HEK293 (cell line): ENCODE data around the gene FAM174A.

Experiments
- ZBTB49 ChIP-seq: fragments of 450-650 bp; formaldehyde crosslinking; IDR thresholded peaks from 2 replicates; pipeline ENCODE4 v1.5.1; 2016; ENCODE audit warnings: missing biosample characterization, missing genetic modification characterization, low read depth
- ZNF23 ChIP-seq: fragments of 450-650 bp; formaldehyde crosslinking; IDR thresholded peaks from 2 replicates; pipeline ENCODE4 v1.5.1; 2016; ENCODE audit warnings: missing biosample characterization, missing genetic modification characterization, borderline replicate concordance
- ZNF26 ChIP-seq: fragments of 450-650 bp; formaldehyde crosslinking; IDR thresholded peaks from 2 replicates; pipeline ENCODE4 v1.5.1; 2016; ENCODE audit warnings: missing biosample characterization, missing genetic modification characterization
- ZNF548 ChIP-seq: fragments of 450-650 bp; formaldehyde crosslinking; IDR thresholded peaks from 2 replicates; pipeline ENCODE4 v1.5.1; 2016; ENCODE audit warnings: missing biosample characterization, missing genetic modification characterization
- ZNF626 ChIP-seq: fragments of 450-650 bp; sonication (Bioruptor Pico); formaldehyde crosslinking; IDR thresholded peaks from 2 replicates; pipeline ENCODE4 v1.5.1; 2018; ENCODE audit warnings: missing biosample characterization, missing genetic modification characterization, inconsistent platforms
- ZSCAN18 ChIP-seq: fragments of 450-650 bp; formaldehyde crosslinking; IDR thresholded peaks from 2 replicates; pipeline ENCODE4 v1.5.1; 2016; ENCODE audit warnings: missing biosample characterization, missing genetic modification characterization
- TF ChIP-seq, protein P1 (sequence below): fragments of 450-650 bp; formaldehyde crosslinking; IDR thresholded peaks from 2 replicates; pipeline ENCODE4 v1.5.1; 2016; ENCODE audit warnings: missing biosample characterization, missing genetic modification characterization
- TF ChIP-seq, protein P2 (sequence below): fragments of 450-650 bp; formaldehyde crosslinking; IDR thresholded peaks from 2 replicates; pipeline ENCODE4 v1.5.1; 2016; ENCODE audit warnings: missing biosample characterization, missing genetic modification characterization

- TF ChIP-seq, protein P1, sequence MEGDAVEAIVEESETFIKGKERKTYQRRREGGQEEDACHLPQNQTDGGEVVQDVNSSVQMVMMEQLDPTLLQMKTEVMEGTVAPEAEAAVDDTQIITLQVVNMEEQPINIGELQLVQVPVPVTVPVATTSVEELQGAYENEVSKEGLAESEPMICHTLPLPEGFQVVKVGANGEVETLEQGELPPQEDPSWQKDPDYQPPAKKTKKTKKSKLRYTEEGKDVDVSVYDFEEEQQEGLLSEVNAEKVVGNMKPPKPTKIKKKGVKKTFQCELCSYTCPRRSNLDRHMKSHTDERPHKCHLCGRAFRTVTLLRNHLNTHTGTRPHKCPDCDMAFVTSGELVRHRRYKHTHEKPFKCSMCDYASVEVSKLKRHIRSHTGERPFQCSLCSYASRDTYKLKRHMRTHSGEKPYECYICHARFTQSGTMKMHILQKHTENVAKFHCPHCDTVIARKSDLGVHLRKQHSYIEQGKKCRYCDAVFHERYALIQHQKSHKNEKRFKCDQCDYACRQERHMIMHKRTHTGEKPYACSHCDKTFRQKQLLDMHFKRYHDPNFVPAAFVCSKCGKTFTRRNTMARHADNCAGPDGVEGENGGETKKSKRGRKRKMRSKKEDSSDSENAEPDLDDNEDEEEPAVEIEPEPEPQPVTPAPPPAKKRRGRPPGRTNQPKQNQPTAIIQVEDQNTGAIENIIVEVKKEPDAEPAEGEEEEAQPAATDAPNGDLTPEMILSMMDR (tag by site-specific recombination) = no peak
- TF ChIP-seq, protein P2, sequence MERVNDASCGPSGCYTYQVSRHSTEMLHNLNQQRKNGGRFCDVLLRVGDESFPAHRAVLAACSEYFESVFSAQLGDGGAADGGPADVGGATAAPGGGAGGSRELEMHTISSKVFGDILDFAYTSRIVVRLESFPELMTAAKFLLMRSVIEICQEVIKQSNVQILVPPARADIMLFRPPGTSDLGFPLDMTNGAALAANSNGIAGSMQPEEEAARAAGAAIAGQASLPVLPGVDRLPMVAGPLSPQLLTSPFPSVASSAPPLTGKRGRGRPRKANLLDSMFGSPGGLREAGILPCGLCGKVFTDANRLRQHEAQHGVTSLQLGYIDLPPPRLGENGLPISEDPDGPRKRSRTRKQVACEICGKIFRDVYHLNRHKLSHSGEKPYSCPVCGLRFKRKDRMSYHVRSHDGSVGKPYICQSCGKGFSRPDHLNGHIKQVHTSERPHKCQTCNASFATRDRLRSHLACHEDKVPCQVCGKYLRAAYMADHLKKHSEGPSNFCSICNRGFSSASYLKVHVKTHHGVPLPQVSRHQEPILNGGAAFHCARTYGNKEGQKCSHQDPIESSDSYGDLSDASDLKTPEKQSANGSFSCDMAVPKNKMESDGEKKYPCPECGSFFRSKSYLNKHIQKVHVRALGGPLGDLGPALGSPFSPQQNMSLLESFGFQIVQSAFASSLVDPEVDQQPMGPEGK (tag by site-specific recombination) = no peak
- TF ChIP-seq ZBTB49 (tag by site-specific recombination) (no peak), ZNF23 (no peak), ZNF548 (tag by site-specific recombination) (no peak), ZSCAN18 (no peak), ZNF626 (tag by site-specific recombination) (no peak), ZNF26 (tag by site-specific recombination) (no peak)
Observed at GRCh38 chr5:100562821-100563220, 27.6 kb downstream of the FAM174A start.
